Measurements from ENCODE around the gene SEPTIN5. TPM values are rescaled to one million over a fixed set of nuclear protein-coding genes. Genes with fewer than 3 reads are reported as not detected.

SEPTIN5 gene
- total RNA-seq, 1 donor from 2014 or later, result 141 TPM

DNA sequence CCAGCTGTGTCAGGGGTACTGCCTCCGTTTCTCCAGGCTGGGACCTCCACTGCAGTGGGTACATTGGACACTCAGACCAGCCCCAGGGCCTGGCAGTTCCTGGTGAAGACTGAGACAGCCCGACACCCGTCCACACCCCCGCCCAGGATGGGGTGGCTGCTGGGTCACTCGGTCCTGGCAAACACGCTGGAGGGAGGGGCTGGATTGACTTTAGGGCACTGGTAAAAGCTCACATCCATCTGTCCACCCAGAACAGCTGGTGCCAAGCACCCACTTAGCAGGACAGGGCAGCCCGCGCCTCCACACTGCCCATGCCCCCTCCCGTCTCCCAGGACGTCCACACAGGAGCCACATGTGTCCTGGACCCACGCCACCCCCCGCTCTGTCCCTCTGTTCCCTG lies 35.6 kb downstream of the SEPTIN5 start:
- no peak for DNase-seq
- intact Hi-C loops (cut with micrococcal nuclease), result no loop called here
- Histone ChIP-seq H3K9me3 (replicated peaks) (no peaks in the 10 kb centered on the region), H3K4me1 (peaks cover 15% of the 10 kb centered on the region), H3K27me3 (ENCODE audit: low read depth) (peaks cover 56% of the 10 kb centered on the region), H3K27ac (replicated peaks) (no peak overlapping the region), H3K36me3 (no peaks in the 10 kb centered on the region), H3K4me3 (no peak overlapping the region)
- TF ChIP-seq, protein P1, sequence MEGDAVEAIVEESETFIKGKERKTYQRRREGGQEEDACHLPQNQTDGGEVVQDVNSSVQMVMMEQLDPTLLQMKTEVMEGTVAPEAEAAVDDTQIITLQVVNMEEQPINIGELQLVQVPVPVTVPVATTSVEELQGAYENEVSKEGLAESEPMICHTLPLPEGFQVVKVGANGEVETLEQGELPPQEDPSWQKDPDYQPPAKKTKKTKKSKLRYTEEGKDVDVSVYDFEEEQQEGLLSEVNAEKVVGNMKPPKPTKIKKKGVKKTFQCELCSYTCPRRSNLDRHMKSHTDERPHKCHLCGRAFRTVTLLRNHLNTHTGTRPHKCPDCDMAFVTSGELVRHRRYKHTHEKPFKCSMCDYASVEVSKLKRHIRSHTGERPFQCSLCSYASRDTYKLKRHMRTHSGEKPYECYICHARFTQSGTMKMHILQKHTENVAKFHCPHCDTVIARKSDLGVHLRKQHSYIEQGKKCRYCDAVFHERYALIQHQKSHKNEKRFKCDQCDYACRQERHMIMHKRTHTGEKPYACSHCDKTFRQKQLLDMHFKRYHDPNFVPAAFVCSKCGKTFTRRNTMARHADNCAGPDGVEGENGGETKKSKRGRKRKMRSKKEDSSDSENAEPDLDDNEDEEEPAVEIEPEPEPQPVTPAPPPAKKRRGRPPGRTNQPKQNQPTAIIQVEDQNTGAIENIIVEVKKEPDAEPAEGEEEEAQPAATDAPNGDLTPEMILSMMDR (IDR thresholded peaks at IDR 0.05; ENCODE audit: borderline replicate concordance), result no peak

DNA sequence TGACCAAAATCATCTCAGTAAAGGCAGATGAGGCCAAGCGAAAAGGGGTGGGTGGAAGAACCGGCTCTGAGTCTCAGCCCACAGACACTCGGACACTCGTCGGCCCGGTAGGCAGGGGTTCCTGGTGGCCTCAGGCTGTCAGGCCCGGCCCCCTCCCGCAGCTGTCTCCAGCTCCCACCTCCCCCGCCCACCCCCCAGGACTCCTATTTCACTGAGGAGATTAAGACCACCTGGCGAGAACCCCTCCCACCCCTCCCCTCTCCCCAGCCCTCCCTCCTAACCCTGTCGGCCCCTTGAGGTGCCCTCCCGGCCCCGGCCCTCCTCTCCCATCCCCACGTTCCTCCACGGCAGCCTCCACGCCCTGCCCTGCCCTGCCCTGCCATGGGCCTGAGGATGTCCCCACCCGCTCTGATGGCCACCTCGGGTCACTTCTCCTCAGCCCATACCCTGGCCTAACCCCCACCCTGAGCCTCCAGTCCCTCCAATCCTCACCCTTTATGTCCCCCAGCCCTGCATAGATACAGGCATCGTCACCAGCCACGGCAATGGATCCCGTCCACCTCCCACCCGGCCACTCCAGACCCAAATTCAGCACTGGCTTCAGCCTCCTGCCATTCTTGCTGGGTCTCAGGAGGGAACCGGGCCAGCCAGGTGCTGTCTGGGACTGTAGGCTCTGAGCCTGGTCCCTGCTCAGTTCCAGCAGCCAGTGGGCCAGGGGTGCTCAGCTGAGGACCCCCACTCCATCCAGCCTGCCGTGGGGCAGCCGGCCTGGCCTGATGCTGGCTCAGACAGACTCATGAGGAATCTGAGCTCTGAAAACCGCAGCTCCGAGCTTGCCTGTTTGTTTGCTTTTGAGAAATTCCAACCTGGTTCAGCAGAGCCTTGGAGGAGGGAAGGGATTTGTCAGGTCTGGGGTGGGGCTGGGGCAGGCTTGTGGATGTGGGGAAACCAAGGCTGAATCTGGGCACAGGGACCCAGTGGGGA lies 36.5 kb downstream of the SEPTIN5 start:
- H3K4me1 ChIP-seq, result peaks cover 15% of the 10 kb centered on the region
- no peak overlapping the region for H3K27ac ChIP-seq (replicated peaks)
- no peaks in the 10 kb centered on the region for H3K9me3 ChIP-seq (replicated peaks)
- H3K36me3 ChIP-seq, result no peaks in the 10 kb centered on the region
- peaks cover 65% of the 10 kb centered on the region for H3K27me3 ChIP-seq (ENCODE audit: low read depth)
- TF ChIP-seq, protein P1 (IDR thresholded peaks at IDR 0.05; ENCODE audit: borderline replicate concordance), result no peak
- no peak for DNase-seq
- intact Hi-C loops (cut with micrococcal nuclease), result no loop called here
- no peak overlapping the region for H3K4me3 ChIP-seq

DNA sequence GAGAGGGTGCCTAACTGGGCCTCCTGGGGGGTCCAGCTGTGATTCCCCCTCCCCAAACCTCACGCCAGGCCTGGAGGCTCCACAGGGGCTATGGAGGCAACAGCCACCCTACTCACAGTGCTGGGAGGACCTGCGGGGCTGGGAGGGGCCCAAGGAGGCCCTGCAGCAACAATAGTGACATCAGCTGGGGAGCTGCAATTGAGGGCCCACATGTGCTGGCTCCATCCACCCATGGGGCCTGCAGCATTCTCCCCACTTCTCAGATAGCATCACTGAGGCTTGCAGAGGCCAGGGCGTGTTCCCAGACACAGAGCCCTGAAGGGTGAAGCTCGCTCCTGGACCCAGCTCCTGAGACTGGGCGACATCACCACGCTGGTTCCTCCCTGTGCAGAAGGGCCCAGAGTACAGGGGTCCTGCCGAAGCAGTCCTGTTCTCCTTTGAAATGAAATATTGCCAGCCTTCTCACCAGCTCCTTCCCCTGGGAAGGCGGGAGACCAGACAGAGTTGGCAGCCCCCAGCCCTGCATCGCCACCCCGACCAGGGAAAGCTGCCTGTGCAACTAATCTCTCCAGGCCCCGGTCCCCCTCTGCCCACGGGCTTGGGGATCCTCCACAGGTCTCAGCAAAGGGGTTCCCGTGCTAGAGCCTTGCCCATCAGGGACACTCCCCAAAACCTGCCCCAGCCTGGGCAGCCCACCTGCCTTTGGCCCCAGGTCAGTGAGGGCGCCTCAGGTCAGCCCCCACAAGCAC lies 37.4 kb downstream of the SEPTIN5 start:
- Histone ChIP-seq H3K4me1 (peaks cover 19% of the 10 kb centered on the region), H3K9me3 (replicated peaks) (no peaks in the 10 kb centered on the region), H3K36me3 (no peaks in the 10 kb centered on the region), H3K27ac (replicated peaks) (no peak overlapping the region), H3K4me3 (no peak overlapping the region), H3K27me3 (ENCODE audit: low read depth) (peaks cover 74% of the 10 kb centered on the region)
- intact Hi-C loops (cut with micrococcal nuclease), result no loop called here
- no peak for DNase-seq
- TF ChIP-seq, protein P1 (IDR thresholded peaks at IDR 0.05; ENCODE audit: borderline replicate concordance), result no peak

DNA sequence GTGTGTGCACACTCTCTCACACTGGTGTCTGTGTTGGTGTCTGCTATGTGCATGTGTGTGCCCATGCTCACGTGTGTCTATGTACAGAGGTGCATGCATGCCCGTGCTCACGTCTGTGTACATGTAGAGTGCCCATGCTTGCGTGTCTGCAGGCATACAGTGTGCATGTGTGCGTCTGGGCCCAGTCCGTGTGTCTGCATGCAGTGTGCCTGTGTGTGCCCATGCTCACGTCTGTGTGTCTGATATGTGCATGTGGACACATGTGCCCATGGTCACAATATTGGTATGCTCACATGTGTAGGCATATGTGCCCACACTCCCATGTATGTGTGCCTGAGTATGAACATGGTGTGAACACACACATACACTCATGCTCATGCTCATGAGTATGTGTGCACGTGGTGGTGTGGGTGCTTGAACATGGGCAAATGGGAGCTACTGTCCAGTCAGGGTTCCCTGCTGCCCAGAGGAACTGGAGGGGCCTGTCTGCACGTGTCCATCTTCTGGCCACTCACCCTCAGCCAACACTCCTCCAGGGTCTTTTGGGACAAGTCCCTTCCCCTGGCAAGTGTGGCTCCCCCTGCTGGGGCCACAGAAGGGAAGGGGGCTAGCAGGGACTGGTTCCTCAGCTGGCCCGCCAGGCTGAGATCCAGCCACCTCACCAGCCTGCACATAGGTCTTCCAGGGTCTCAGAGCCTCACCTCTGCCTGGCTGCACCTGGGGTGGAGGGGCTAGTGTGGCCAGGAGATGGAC lies 39.0 kb downstream of the SEPTIN5 start:
- no peak for DNase-seq
- Histone ChIP-seq H3K27me3 (ENCODE audit: low read depth) (peaks cover 90% of the 10 kb centered on the region), H3K36me3 (no peaks in the 10 kb centered on the region), H3K9me3 (replicated peaks) (no peaks in the 10 kb centered on the region), H3K4me1 (peaks cover 24% of the 10 kb centered on the region), H3K4me3 (no peak overlapping the region), H3K27ac (replicated peaks) (no peak overlapping the region)
- intact Hi-C loops (cut with micrococcal nuclease), result no loop called here
- TF ChIP-seq, protein P1 (IDR thresholded peaks at IDR 0.05; ENCODE audit: borderline replicate concordance), result no peak
